Measurements from ENCODE around the gene C10orf67. TPM values are rescaled to one million over a fixed set of nuclear protein-coding genes. Genes with fewer than 3 reads are reported as not detected.

Gene C10orf67
- total and polyA plus RNA-seq, 2 donors (not counting 1 experiment from before 2014, with no cell fraction given): not detected

DNA sequence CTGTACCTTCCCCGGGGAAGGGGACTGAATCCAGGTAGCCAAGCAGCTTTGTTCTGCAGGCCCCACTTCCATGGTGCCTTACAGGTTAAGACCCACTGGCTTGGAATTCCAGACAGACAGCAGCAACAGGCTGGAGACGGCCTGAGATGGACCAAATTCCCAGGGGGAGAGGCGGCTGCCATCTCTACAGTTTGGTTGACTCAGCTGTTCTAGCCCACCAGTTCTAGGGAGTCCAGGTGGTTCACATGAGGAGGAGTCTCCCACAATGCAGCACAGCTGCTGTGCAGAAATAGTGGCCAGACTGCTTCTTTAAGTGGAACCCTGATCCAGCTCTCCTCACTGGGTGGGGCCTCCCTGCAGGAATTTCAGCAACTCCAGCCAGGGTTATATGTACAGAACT, 74.1 kb downstream of the C10orf67 start:
- intact Hi-C loops (cut with micrococcal nuclease): no loop called here
- Mint-ChIP-seq H3K4me3 (no peak overlapping the region), H3K27ac (no peak overlapping the region), H3K27me3 (no peaks in the 10 kb centered on the region), H3K4me1 (no peaks in the 10 kb centered on the region), H3K9me3 (ENCODE audit: insufficient read depth) (peaks cover 2% of the 10 kb centered on the region)
- Histone ChIP-seq H2AFZ (ENCODE audit: insufficient read depth, low read depth, low read length, poor library complexity, severe bottlenecking) (no peak overlapping the region), H3K79me2 (ENCODE audit: control insufficient read depth, insufficient read depth, low read length) (no peaks in the 10 kb centered on the region), H3K9ac (ENCODE audit: low read length) (no peak overlapping the region), H3K27me3 (replicated peaks in 1 of 4; ENCODE audit: control extremely low read depth in 1 of 4, control insufficient read depth in 3 of 4, insufficient read depth in 4 of 4, low read length in 3 of 4) (peaks cover 0 to 6% (median 0%) of the 10 kb centered on the region in 4 experiments), H3K4me1 (ENCODE audit: control insufficient read depth in 2 of 2, insufficient read depth in 2 of 2, low read length in 2 of 2) (no peaks in the 10 kb centered on the region), H3K36me3 (replicated peaks in 1 of 2; ENCODE audit: control extremely low read depth in 1 of 2, control insufficient read depth in 1 of 2, extremely low read depth in 1 of 2, insufficient read depth in 2 of 2, low read length in 1 of 2) (no peaks in the 10 kb centered on the region), H3K27ac (ENCODE audit: low read length in 2 of 2) (no peak overlapping the region), H3K4me2 (replicated peaks; ENCODE audit: low read depth, low read length, poor library complexity, severe bottlenecking) (no peak overlapping the region), H3K4me3 (ENCODE audit: control extremely low read depth in 1 of 5, extremely low read depth in 1 of 5, insufficient read depth in 1 of 5, low read depth in 2 of 5, low read length in 4 of 5) (no peak overlapping the region), H3K9me3 (ENCODE audit: control extremely low read depth in 1 of 3, control insufficient read depth in 2 of 3, insufficient read depth in 1 of 3, low read length in 2 of 3) (peaks cover 0 to 17% (median 2%) of the 10 kb centered on the region in 3 donors), H4K20me1 (ENCODE audit: control insufficient read depth, insufficient read depth, low read length, poor library complexity, severe bottlenecking) (no peaks in the 10 kb centered on the region)
- WGBS (ENCODE audit: insufficient coverage): 68% methylated on average over 3 of the region's 3 CpGs
- TF ChIP-seq, protein P1, sequence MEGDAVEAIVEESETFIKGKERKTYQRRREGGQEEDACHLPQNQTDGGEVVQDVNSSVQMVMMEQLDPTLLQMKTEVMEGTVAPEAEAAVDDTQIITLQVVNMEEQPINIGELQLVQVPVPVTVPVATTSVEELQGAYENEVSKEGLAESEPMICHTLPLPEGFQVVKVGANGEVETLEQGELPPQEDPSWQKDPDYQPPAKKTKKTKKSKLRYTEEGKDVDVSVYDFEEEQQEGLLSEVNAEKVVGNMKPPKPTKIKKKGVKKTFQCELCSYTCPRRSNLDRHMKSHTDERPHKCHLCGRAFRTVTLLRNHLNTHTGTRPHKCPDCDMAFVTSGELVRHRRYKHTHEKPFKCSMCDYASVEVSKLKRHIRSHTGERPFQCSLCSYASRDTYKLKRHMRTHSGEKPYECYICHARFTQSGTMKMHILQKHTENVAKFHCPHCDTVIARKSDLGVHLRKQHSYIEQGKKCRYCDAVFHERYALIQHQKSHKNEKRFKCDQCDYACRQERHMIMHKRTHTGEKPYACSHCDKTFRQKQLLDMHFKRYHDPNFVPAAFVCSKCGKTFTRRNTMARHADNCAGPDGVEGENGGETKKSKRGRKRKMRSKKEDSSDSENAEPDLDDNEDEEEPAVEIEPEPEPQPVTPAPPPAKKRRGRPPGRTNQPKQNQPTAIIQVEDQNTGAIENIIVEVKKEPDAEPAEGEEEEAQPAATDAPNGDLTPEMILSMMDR (IDR thresholded peaks at IDR 0.05): no peak
- no peak for TF ChIP-seq EZH2 (IDR thresholded peaks at IDR 0.05; ENCODE audit: borderline replicate concordance, insufficient read depth, low read depth, low read length, poor library complexity, severe bottlenecking)
- ChIA-PET POLR2A (no interaction called here), CTCF (no interaction called here)
- no peak for ATAC-seq (ENCODE audit: low read depth)
- no peak for DNase-seq

DNA sequence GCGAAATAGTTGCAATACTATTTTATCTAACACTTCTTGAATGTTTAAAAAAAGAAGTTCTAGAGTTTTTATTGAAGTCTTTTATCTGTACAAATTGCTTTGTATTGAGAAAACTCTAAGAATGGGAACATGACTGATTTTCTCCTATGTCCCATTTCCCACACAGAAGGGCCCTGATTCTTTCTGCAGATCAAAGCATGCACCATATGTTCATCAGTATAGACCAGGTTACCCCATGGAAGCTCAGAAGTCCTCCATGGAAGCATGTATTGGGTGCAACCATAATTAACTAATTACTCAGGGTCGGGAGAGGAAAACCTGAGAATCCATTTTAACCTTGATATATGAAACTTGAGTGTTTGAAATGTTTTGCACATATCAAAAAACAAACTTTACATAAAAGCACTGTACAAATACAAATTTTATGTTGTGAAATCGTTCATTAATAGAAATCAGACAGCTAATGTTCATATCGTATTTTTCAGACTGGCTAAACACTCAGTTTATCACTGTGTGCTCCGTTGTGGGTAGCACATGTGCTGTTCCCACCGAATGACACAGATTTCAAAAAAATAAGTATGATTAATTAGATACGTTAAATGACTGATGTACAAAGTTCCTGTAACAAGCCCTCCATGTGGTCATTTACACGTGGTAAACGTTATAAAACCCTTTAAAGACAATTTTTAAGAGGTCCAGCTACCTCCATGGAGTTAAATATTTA, 81.0 kb downstream of the C10orf67 start:
- intact Hi-C loops (cut with micrococcal nuclease): no loop called here
- Histone ChIP-seq H3K4me2 (replicated peaks; ENCODE audit: low read depth, low read length, poor library complexity, severe bottlenecking) (no peak overlapping the region), H3K4me3 (ENCODE audit: control extremely low read depth in 1 of 5, extremely low read depth in 1 of 5, insufficient read depth in 1 of 5, low read depth in 2 of 5, low read length in 4 of 5) (no peak overlapping the region), H4K20me1 (ENCODE audit: control insufficient read depth, insufficient read depth, low read length, poor library complexity, severe bottlenecking) (no peaks in the 10 kb centered on the region), H3K79me2 (ENCODE audit: control insufficient read depth, insufficient read depth, low read length) (no peaks in the 10 kb centered on the region), H3K4me1 (ENCODE audit: control insufficient read depth in 2 of 2, insufficient read depth in 2 of 2, low read length in 2 of 2) (no peaks in the 10 kb centered on the region), H3K27ac (ENCODE audit: low read length in 2 of 2) (no peak overlapping the region), H3K9me3 (ENCODE audit: control extremely low read depth in 1 of 3, control insufficient read depth in 2 of 3, insufficient read depth in 1 of 3, low read length in 2 of 3) (no peaks in the 10 kb centered on the region), H3K9ac (ENCODE audit: low read length) (no peak overlapping the region), H2AFZ (ENCODE audit: insufficient read depth, low read depth, low read length, poor library complexity, severe bottlenecking) (no peak overlapping the region), H3K36me3 (replicated peaks in 1 of 2; ENCODE audit: control extremely low read depth in 1 of 2, control insufficient read depth in 1 of 2, extremely low read depth in 1 of 2, insufficient read depth in 2 of 2, low read length in 1 of 2) (no peaks in the 10 kb centered on the region), H3K27me3 (replicated peaks in 1 of 4; ENCODE audit: control extremely low read depth in 1 of 4, control insufficient read depth in 3 of 4, insufficient read depth in 4 of 4, low read length in 3 of 4) (peaks cover 0 to 11% (median 0%) of the 10 kb centered on the region in 4 experiments)
- POLR2A ChIA-PET: no interaction called here
- no peak overlapping the region for H3K27ac Mint-ChIP-seq
- CTCF ChIA-PET: interaction anchor here (1.2 kb wide), 1 partner anchor 51 kb away, joined by 3 read pairs; no protein-coding TSS in a partner anchor
- H3K9me3 Mint-ChIP-seq (ENCODE audit: insufficient read depth): no peaks in the 10 kb centered on the region
- 60% methylated on average over 1 of the region's 9 CpGs for WGBS (ENCODE audit: insufficient coverage)
- H3K4me1 Mint-ChIP-seq: no peaks in the 10 kb centered on the region
- no peak for TF ChIP-seq EZH2 (IDR thresholded peaks at IDR 0.05; ENCODE audit: borderline replicate concordance, insufficient read depth, low read depth, low read length, poor library complexity, severe bottlenecking)
- TF ChIP-seq, protein P1 (IDR thresholded peaks at IDR 0.05): no peak
- peaks cover 10% of the 10 kb centered on the region for H3K27me3 Mint-ChIP-seq
- no peak overlapping the region for H3K4me3 Mint-ChIP-seq
- DNase-seq (no peak), ATAC-seq (ENCODE audit: low read depth) (no peak)
